AG10803 (cell line): Measurements from ENCODE around the gene MARCKSL1.

Experiments
- DNase-seq: peaks from one replicate; pipeline ENCODE4 v3.0.0; 2010; ENCODE audit warnings: low read depth
- H3K4me3 ChIP-seq: 2 replicates; pipeline ENCODE4 v1.5.1; 2011; ENCODE audit warnings: mild to moderate bottlenecking, low read length, control low read depth
- TF ChIP-seq, protein P1 (sequence below): conservative IDR thresholded peaks from 2 replicates; pipeline ENCODE4 v1.5.1; 2011; ENCODE audit warnings: mild to moderate bottlenecking, low read length, control low read depth, inconsistent platforms

The MARCKSL1 gene

DNA sequence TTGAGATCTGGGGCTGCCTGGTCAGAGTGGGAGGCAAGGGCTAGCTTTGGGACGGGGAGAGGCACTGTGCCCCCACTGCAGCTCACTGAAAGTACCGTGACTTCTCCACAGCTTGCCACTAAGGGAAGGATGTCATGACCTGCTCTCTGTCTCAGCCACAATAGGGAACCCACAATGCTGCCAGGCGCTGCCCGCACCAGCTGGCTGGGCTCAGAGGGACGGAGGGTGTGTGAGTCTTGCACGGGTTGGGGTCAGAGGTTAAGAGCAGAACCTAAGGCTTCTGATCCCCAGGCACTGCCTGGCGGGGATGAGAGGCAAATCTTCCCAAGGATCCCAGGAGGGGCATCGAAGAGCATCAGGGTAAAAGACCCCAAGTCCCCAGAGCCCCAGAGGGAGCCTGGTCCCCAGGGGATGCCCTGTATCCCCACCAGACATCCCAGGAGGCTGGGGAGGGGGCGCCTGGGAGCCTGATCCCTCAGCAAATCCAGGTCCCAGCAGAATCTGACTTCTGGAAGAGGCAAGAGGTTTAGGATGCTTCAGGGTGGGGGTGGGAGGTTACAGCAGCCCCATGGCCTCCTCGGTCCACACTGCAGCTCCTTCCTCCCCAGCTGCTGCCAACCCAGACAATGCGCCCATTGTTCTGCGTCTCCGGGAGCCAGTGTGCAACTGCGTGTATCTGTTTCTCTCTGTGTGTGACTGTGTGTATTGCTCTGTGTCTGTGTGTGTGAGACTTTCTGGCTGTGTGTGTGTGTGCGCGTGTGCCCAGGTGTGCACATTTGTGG lies 2.0 kb upstream of the MARCKSL1 start:
- no peak overlapping the region for H3K4me3 ChIP-seq
- TF ChIP-seq, protein P1, sequence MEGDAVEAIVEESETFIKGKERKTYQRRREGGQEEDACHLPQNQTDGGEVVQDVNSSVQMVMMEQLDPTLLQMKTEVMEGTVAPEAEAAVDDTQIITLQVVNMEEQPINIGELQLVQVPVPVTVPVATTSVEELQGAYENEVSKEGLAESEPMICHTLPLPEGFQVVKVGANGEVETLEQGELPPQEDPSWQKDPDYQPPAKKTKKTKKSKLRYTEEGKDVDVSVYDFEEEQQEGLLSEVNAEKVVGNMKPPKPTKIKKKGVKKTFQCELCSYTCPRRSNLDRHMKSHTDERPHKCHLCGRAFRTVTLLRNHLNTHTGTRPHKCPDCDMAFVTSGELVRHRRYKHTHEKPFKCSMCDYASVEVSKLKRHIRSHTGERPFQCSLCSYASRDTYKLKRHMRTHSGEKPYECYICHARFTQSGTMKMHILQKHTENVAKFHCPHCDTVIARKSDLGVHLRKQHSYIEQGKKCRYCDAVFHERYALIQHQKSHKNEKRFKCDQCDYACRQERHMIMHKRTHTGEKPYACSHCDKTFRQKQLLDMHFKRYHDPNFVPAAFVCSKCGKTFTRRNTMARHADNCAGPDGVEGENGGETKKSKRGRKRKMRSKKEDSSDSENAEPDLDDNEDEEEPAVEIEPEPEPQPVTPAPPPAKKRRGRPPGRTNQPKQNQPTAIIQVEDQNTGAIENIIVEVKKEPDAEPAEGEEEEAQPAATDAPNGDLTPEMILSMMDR: no peak
- DNase-seq: no peak

DNA sequence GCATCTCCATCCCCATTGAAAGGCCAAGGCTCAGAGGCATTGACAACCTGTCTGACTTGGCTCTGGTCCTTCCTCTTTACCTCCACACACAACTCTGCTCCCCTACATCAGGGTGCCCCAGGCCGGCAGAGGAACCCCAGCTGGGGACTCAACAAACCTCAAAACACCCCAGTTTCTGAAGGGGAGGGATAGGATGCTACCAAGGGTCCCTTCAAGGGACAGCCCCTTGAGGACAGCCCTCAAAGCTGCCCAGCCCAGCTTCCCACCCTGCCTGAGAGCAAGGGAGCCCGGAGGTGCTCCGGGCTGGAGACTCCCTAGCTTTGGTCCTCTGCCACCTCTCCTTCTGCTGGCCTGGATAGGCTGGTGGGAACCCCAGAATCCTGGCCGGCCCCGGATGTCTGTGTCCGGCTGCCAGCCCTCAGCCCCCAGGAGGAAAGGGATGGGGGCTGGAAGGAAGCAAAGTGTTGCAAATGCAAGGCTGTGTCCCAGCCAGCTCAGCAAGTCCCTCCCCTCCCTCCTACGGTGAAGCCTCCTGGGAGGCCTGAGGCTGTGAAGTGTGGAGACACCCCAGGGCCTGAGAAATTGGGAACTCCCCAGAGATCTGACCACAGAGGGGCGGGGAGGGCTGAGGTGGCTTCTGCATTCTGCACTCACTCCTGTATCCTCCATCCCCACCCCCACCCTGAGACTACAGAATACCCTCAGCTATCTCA lies 1.1 kb upstream of the MARCKSL1 start:
- no peak overlapping the region for H3K4me3 ChIP-seq
- TF ChIP-seq, protein P1: no peak

DNA sequence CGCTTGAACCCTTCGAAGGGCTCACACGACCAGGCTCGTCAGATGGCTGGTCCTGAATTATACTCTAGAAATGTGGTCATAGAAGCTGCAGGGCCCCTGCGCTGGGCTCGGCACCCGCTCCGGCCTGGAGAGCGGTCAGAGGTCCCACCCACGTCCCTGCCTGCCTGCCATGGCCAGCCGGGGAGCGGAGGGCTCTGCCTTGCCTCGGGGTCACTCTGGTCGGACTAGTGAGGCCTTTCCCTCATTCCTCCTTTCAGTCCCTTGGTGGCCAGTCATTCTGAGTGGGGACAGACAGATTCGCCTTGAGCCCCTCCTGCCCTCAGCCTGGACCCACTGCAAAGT lies 529 bp upstream of the MARCKSL1 start:
- no peak overlapping the region; the same call in 1 of the 2 replicates for H3K4me3 ChIP-seq
- DNase-seq: no peak
- TF ChIP-seq, protein P1: no peak

More for the DNA sequence above, 1.1 kb upstream of the MARCKSL1 start:
- DNase-seq: peak; percentile 24

DNA sequence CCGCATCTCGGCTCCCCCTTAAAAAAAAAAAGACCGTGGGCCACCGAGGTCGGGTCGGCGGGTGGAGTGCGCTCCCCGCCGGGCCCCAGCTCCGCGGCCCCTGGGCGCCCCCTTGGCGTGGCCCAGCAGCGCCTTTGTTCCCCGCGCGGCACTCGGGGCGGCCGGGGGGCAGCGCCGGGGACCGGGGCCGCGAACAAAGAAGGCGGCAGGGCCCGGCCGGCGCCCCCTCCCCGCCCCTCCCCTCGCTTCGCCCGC lies 571 bp downstream of the MARCKSL1 start:
- DNase-seq: no peak
- TF ChIP-seq, protein P1: no peak
- peak overlapping the region; percentile 61 for H3K4me3 ChIP-seq

DNA sequence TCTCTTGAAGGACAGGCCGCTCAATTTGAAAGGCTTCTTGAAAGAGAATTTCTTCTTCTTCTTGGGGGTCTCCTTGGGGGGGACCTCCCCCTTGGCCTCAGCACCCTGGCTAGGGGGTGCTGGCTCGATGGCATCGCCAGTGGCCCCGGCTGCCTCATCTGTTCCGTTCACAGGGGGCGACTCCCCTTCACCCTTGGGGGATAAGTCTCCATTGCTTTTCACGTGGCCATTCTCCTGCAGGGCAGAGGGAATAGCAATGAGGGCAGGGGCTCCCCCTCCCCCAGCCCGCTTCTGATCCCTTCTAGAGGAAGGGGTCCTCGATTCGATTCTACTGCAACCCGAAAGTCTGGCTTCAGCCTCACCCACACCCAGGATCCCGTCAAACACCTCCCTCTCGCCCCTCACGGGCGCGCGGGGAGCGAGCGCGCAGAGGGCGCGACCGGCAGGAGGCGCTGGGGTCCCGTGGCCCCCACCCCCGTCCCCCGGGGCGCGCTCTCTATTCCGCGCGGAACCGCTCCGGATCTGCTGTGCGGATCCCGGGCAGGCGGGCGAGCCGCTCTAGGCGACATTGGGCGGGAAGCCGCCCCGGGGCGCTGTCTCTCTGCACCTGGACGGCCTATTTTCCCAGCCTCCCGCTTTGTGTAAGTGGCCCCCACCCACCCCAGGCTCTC lies 1.0 kb downstream of the MARCKSL1 start:
- peak; percentile 24 for DNase-seq

DNA sequence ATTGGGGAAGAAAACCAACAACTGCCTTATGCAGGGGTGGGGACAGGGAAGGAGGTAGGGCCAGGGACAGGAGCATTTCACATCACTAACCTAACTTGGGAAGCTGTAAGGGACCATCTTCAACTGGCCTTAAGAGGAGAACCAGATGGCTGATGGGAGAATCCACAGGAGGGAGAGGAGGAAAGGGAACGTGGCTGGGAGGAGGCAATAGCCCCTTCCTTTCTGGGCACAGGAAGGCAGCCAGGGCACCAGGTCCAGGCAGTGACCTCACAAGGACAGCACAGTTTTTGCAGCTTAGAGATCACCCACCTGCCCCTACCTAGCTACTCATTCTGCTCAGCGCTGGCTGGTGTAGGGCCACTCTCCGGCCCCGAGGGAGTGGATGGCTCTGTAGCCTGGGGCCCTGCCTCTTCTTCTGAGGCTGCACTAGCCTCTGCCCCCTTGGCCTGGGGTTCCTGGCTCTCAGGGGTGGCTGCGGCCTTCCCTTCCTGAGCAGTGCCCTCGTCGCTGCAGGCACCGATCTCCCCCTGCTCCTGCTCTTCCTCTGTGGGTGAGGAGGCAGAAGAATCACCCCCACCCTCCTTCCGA lies 1.7 kb downstream of the MARCKSL1 start:
- H3K4me3 ChIP-seq: peak overlapping the region; percentile 61
- TF ChIP-seq, protein P1: no peak
- no peak for DNase-seq

More for the DNA sequence above, 1.0 kb downstream of the MARCKSL1 start:
- H3K4me3 ChIP-seq: peak overlapping the region; percentile 61
- TF ChIP-seq, protein P1: peak; percentile 49
